GM12892 (cell line): ENCODE results near the gene HPGDS.

Source experiments
- POLR2A ChIP-seq: IDR thresholded peaks from 2 replicates; pipeline ENCODE4 v1.6.1; 2011; ENCODE audit warnings: low read depth, low read length, control low read depth
- TAF1 ChIP-seq: IDR thresholded peaks from 2 replicates; pipeline ENCODE4 v1.6.1; 2011; ENCODE audit warnings: low read depth, mild to moderate bottlenecking, control low read depth, low read length, borderline replicate concordance

- no peak for TF ChIP-seq POLR2A
- no peak for TF ChIP-seq TAF1
Observed at GRCh38 chr4:94369046-94369445, 26.4 kb upstream of the HPGDS start.
